K562 (cell line): ENCODE results near the gene USP31. TPM values are rescaled to one million over a fixed set of nuclear protein-coding genes. Genes with fewer than 3 reads are reported as not detected.

Experiments used
- AFF1 ChIP-seq, 2 experiments: fragments of 450-650 bp; IDR thresholded peaks; 2 replicates each; pipeline ENCODE4 v1.6.1; 2018; ENCODE audit warnings: mild to moderate bottlenecking in 2 of 2, low read depth in 1 of 2; ENCODE audit not compliant: partially characterized antibody in 2 of 2
- BRD9 ChIP-seq: fragments of 450-650 bp; IDR thresholded peaks from 2 replicates; pipeline ENCODE4 v1.6.1; 2018; ENCODE audit warnings: low read depth; ENCODE audit not compliant: partially characterized antibody
- CHD2 ChIP-seq: IDR thresholded peaks from 2 replicates; pipeline ENCODE4 v1.6.1; 2011; ENCODE audit warnings: low read depth, low read length
- GATA2 ChIP-seq: sonication (generic); formaldehyde crosslinking; IDR thresholded peaks from 2 replicates; pipeline ENCODE4 v1.4.0; 2020; ENCODE audit warnings: mild to moderate bottlenecking, missing genetic modification reagents
- GTF2F1 ChIP-seq: IDR thresholded peaks from 2 replicates; pipeline ENCODE4 v1.6.1; 2011; ENCODE audit warnings: low read depth, low read length, improper control_type of control experiment
- HSF4 ChIP-seq: fragments of 250-450 bp; sonication (Bioruptor Pico); IDR thresholded peaks from 2 replicates; pipeline ENCODE4 v2.1.2; 2022; ENCODE audit warnings: mild to moderate bottlenecking, moderate library complexity, borderline replicate concordance
- JUN ChIP-seq, 2 experiments: sonication (generic) in 1 of 2; formaldehyde crosslinking in 1 of 2; IDR thresholded peaks; 2 replicates each; pipeline versions ENCODE4 v1.6.1 to v1.8.0; 2012 to 2022; ENCODE audit warnings: borderline replicate concordance in 2 of 2, mild to moderate bottlenecking in 2 of 2, improper control_type of control experiment in 1 of 2, low read depth in 1 of 2, low read length in 1 of 2, missing genetic modification reagents in 1 of 2
- KLF10 ChIP-seq: fragments of 250-450 bp; sonication (Bioruptor Pico); IDR thresholded peaks from 2 replicates; pipeline ENCODE4 v1.6.1; 2021; ENCODE audit warnings: matching md5 sums
- L3MBTL2 ChIP-seq: fragments of 450-650 bp; IDR thresholded peaks from 2 replicates; pipeline ENCODE4 v1.6.1; 2016; ENCODE audit warnings: mild to moderate bottlenecking, moderate library complexity
- MNT ChIP-seq, 2 experiments: fragments of 450-650 bp; conservative IDR thresholded peaks; 2 replicates each; pipeline ENCODE4 v1.6.1; 2017; ENCODE audit warnings: mild to moderate bottlenecking in 2 of 2, moderate library complexity in 2 of 2
- MYNN ChIP-seq, 2 experiments: sonication (generic); formaldehyde crosslinking in 1 of 2; IDR thresholded peaks; 2 replicates each; pipeline versions ENCODE4 v1.5.0 to v1.6.1; 2016 to 2020; ENCODE audit warnings: antibody characterized with exemption in 1 of 2, missing genetic modification reagents in 1 of 2
- RFX5 ChIP-seq: IDR thresholded peaks from 2 replicates; pipeline ENCODE4 v1.6.1; 2011; ENCODE audit warnings: low read depth, mild to moderate bottlenecking, improper control_type of control experiment, low read length
- SAFB2 ChIP-seq: fragments of 200-400 bp; formaldehyde crosslinking; IDR thresholded peaks from 2 replicates; pipeline ENCODE4 v1.6.1; 2018; ENCODE audit warnings: borderline replicate concordance, low read length, low read depth, moderate library complexity; ENCODE audit not compliant: severe bottlenecking
- SNRNP70 ChIP-seq: fragments of 200-400 bp; formaldehyde crosslinking; optimal IDR thresholded peaks from 2 replicates; pipeline ENCODE3; 2017; ENCODE audit warnings: low read depth, low read length
- ZFP1 ChIP-seq: fragments of 450-650 bp; formaldehyde crosslinking; IDR thresholded peaks from 2 replicates; pipeline ENCODE4 v1.4.0; 2020; ENCODE audit warnings: mild to moderate bottlenecking, mixed read lengths
- ZNF175 ChIP-seq: fragments of 200-800 bp; sonication (Bioruptor generic); IDR thresholded peaks from 2 replicates; pipeline ENCODE4 v1.6.1; 2016; ENCODE audit warnings: low read depth, mild to moderate bottlenecking, missing genetic modification characterization, missing compliant biosample characterization
- ZSCAN32 ChIP-seq: fragments of 450-650 bp; formaldehyde crosslinking; IDR thresholded peaks from 2 replicates; pipeline ENCODE4 v1.4.0; 2020; ENCODE audit warnings: mild to moderate bottlenecking, moderate library complexity
- polyA plus RNA-seq, 8 experiments: library from polyadenylated mRNA; depleted of rRNA in 4 of 8; stranded (reverse) in 5 of 8; unstranded in 3 of 8; fragments of >200 nt; fragmentation: Nextera tagmentation in 2 of 8; fragmentation: Illumina TruSeq in 1 of 8; extraction: Ambion mirVana in 2 of 8; extraction: Trizol in 1 of 8; gene quantifications; 2 replicates each; pipeline versions ENCODE4 v1.2.1 to v1.2.3, GENCODE V29; 2011 to 2014; ENCODE audit warnings: inconsistent platforms in 1 of 8, missing spikeins in 1 of 8
- total RNA-seq, 7 experiments: library from RNA; depleted of rRNA in 6 of 7; stranded (reverse); fragments of >200 nt in 6 of 7; fragmentation: Illumina TruSeq in 2 of 7; extraction: Trizol in 2 of 7; gene quantifications; 2 replicates each; pipeline versions ENCODE4 v1.2.1 to v1.2.3, GENCODE V29; 2011 to 2021; ENCODE audit warnings: low replicate concordance in 1 of 7
- TF ChIP-seq, protein P1 (sequence below): fragments of 150-350 bp; IDR thresholded peaks from 2 replicates; pipeline ENCODE4 v1.6.1; 2014; ENCODE audit warnings: low read depth, mild to moderate bottlenecking, low read length, borderline replicate concordance

The USP31 gene
- total and polyA plus RNA-seq, 9 of the 15 experiments (the other 6 are each of a cell fraction or from before 2014, with no cell fraction given), result 0.56 to 4.9 (median 2.9) TPM

DNA sequence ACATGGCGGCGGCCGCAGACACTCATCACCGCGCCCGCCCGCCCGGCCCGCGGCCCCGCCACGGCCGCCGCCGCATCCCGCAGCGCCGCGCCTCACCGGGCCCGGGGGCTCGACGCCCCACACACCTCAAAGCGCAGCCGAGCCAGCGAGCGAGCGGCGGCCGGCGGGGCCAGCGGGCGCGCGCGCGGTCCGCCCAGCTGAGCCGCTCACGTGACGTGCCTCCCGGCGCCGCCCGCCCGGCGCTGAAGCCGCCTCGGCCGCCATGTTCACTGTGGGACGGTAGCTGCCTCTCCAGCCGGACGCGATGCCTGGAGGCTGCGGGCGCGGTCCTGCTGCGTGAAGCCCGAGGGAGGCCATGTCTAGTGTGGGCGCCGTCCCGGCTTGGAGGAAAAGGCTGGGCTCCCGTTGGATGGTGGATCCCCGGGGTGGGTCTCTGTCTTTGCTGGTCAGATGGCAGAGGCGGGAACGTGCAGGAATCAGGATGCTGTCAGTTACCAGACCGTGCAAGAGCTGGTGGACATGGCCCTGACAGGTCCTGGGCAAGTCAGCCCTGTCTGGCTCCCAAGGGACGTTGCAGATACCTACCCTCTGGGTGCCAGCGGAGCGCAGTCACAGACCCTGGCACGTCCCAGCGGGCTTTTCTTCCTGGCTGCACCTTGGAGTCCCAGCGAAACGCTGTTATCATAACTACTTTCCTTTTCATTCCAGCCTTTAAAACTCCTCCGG, at the start of gene USP31 (continued):
- TF ChIP-seq, protein P1, sequence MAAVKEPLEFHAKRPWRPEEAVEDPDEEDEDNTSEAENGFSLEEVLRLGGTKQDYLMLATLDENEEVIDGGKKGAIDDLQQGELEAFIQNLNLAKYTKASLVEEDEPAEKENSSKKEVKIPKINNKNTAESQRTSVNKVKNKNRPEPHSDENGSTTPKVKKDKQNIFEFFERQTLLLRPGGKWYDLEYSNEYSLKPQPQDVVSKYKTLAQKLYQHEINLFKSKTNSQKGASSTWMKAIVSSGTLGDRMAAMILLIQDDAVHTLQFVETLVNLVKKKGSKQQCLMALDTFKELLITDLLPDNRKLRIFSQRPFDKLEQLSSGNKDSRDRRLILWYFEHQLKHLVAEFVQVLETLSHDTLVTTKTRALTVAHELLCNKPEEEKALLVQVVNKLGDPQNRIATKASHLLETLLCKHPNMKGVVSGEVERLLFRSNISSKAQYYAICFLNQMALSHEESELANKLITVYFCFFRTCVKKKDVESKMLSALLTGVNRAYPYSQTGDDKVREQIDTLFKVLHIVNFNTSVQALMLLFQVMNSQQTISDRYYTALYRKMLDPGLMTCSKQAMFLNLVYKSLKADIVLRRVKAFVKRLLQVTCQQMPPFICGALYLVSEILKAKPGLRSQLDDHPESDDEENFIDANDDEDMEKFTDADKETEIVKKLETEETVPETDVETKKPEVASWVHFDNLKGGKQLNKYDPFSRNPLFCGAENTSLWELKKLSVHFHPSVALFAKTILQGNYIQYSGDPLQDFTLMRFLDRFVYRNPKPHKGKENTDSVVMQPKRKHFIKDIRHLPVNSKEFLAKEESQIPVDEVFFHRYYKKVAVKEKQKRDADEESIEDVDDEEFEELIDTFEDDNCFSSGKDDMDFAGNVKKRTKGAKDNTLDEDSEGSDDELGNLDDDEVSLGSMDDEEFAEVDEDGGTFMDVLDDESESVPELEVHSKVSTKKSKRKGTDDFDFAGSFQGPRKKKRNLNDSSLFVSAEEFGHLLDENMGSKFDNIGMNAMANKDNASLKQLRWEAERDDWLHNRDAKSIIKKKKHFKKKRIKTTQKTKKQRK, result no peak
- TF ChIP-seq RFX5 (no peak), SAFB2 (no peak), GATA2 (CRISPR knock-in tag) (no peak), ZSCAN32 (no peak), BRD9 (no peak), CHD2 (no peak), HSF4 (CRISPR knock-in tag) (no peak), ZFP1 (no peak), ZNF175 (peak; percentile 97), L3MBTL2 (0 out of 2 replicates have a peak, but pooled peaks have one; percentile 35), AFF1 (IDR thresholded peaks at IDR 0.05; ENCODE audit: low read depth in 1 of 2, partially characterized antibody in 2 of 2) (no peak), KLF10 (no peak), SNRNP70 (no peak), GTF2F1 (no peak), MNT (conservative IDR thresholded peaks at IDR 0.05) (peak in 1 of 2 experiments; percentile 62; a peak in 2 of 4 replicates), JUN (IDR thresholded peaks at IDR 0.05; ENCODE audit: borderline replicate concordance, low read depth, low read length) (0 out of 2 replicates have a peak, but pooled peaks have one; percentile 5), JUN (CRISPR knock-in tag; IDR thresholded peaks at IDR 0.05; ENCODE audit: borderline replicate concordance) (no peak), MYNN (IDR thresholded peaks at IDR 0.05) (no peak), MYNN (CRISPR knock-in tag; IDR thresholded peaks at IDR 0.05) (no peak)
